Sciatic nerve (tissue), 2 donors: ENCODE data around the gene MPDZ. TPM values are rescaled to one million over a fixed set of nuclear protein-coding genes. Genes with fewer than 3 reads are reported as not detected.

Experiments used
- ATAC-seq: fragments of 200-7000 bp; cut with Tn5 transposase; one replicate; pipeline ENCODE4 v1.9.1; 2020; ENCODE audit warnings: mild to moderate bottlenecking, moderate library complexity
- DNase-seq: peaks from one replicate; pipeline ENCODE4 v3.0.0-alpha.2; 2020; ENCODE audit warnings: low spot score
- intact Hi-C: fragments of 100-400 bp; cut with DNase I; formaldehyde crosslinking; loops from one replicate; pipeline ENCODE4 v1.14.2; 2022
- total RNA-seq: library from RNA; stranded (reverse); fragmentation: NEBNext Ultra II Directional; extraction: Animal tissue kit (Norgen Biotek cat#: 25700); gene quantifications from one replicate; pipeline ENCODE4 v1.2.1, GENCODE V29; 2021
- donor health status: DM: no; HTN: no; CAD: no.
- donor health status: DM: no; HTN: no; CAD: no.

Gene MPDZ
- total RNA-seq, 1 donor from 2014 or later = 112 TPM

GRCh38 chr9:13063880-13064459, 215.5 kb downstream of the MPDZ start:
- DNase-seq = no peak
- intact Hi-C loops = no loop called here

GRCh38 chr9:13061390-13061789, 218.1 kb downstream of the MPDZ start:
- intact Hi-C loops = no loop called here
- ATAC-seq = no peak

More at GRCh38 chr9:13063880-13064459, 215.5 kb downstream of the MPDZ start:
- ATAC-seq = no peak

More at GRCh38 chr9:13061390-13061789, 218.1 kb downstream of the MPDZ start:
- DNase-seq = no peak
